ENCODE results near the gene C17orf67. TPM values are rescaled to one million over a fixed set of nuclear protein-coding genes. Genes with fewer than 3 reads are reported as not detected.

The C17orf67 gene
- total RNA-seq, 3 donors from 2014 or later = 1.1 to 3.4 (median 1.1) TPM

- DNase-seq = no peak
- Histone ChIP-seq H3K4me3 (no peak overlapping the region), H3K9me3 (no peaks in the 10 kb centered on the region), H3K36me3 (ENCODE audit: low read depth) (no peaks in the 10 kb centered on the region), H3K4me1 (ENCODE audit: low read depth) (no peaks in the 10 kb centered on the region)
- intact Hi-C loops (cut with DNase I, micrococcal nuclease) = no loop called here
- no peak for TF ChIP-seq CTCF (IDR thresholded peaks at IDR 0.05)
- no peak for ATAC-seq
Measured at GRCh38 chr17:56773124-56773523, 60.6 kb downstream of the C17orf67 start.

DNA sequence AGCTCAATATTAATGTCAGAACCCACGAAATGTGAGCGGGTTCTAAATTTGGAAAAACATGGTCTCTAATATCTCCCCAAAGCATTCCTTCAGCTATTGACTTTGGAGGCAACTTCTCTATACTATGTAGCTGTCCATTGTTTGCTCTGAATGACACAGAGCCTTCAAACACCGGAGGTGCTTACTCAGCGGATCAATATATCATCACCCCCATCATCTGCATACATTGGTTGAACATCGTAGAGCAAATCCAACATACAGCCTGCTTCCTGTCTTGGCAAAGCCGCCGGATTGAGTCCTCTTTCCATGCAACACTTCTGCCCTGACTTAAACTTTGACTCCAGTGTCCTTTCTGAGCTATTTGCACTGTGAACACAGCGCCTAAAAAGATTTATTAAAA lies 61.3 kb downstream of the C17orf67 start:
- intact Hi-C loops (cut with DNase I, micrococcal nuclease) = no loop called here
- DNase-seq = no peak
- no peak for TF ChIP-seq CTCF (IDR thresholded peaks at IDR 0.05)
- no peaks in the 10 kb centered on the region for H3K4me1 ChIP-seq (ENCODE audit: low read depth)
- no peak for ATAC-seq
- H3K9me3 ChIP-seq = no peaks in the 10 kb centered on the region
- H3K36me3 ChIP-seq (ENCODE audit: low read depth) = no peaks in the 10 kb centered on the region
- H3K4me3 ChIP-seq = no peak overlapping the region

GRCh38 chr17:56771975-56772374 lies 61.7 kb downstream of the C17orf67 start:
- Histone ChIP-seq H3K9me3 (no peaks in the 10 kb centered on the region), H3K36me3 (ENCODE audit: low read depth) (no peaks in the 10 kb centered on the region), H3K4me1 (ENCODE audit: low read depth) (no peaks in the 10 kb centered on the region), H3K4me3 (no peak overlapping the region)
- DNase-seq (no peak), ATAC-seq (no peak)
- intact Hi-C loops (cut with DNase I, micrococcal nuclease) = no loop called here
- TF ChIP-seq CTCF (IDR thresholded peaks at IDR 0.05) = no peak

- no peak for TF ChIP-seq CTCF (IDR thresholded peaks at IDR 0.05)
- ATAC-seq (no peak), DNase-seq (no peak)
- Histone ChIP-seq H3K4me1 (ENCODE audit: low read depth) (no peaks in the 10 kb centered on the region), H3K9me3 (no peaks in the 10 kb centered on the region), H3K4me3 (no peak overlapping the region), H3K36me3 (ENCODE audit: low read depth) (no peaks in the 10 kb centered on the region)
- intact Hi-C loops (cut with DNase I, micrococcal nuclease) = no loop called here
Measured at GRCh38 chr17:56771563-56771962, 62.2 kb downstream of the C17orf67 start.

DNA sequence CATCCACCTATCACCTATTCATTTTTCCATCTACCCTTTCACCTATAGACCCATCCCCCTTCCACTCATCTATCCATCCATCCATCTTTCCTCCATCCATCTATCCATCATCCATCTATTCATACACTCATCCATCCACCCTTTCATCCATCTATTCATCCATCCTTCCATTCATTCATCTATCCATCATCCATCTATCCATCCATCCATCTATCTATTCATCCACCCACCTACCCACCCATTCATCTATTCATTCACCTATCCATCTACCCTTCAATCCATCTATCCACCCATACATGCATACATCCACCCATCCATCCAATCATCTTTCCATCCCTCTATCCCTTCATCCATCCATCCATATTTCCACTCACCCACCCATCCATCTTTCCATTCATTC lies 63.3 kb downstream of the C17orf67 start:
- intact Hi-C loops (cut with DNase I, micrococcal nuclease) = no loop called here
- no peak overlapping the region for H3K4me3 ChIP-seq

More for the DNA sequence above, 63.3 kb downstream of the C17orf67 start:
- DNase-seq (no peak), ATAC-seq (no peak)
- no peak for TF ChIP-seq CTCF (IDR thresholded peaks at IDR 0.05)
- Histone ChIP-seq H3K36me3 (ENCODE audit: low read depth) (no peaks in the 10 kb centered on the region), H3K9me3 (no peaks in the 10 kb centered on the region), H3K4me1 (ENCODE audit: low read depth) (no peaks in the 10 kb centered on the region)
